Loucy (cell line): ENCODE data around the gene L3MBTL4.

Experiments
- H2AFZ ChIP-seq: fragments of 200-600 bp; sonication (generic); 2 replicates; pipeline ENCODE4 v1.6.0; 2016; ENCODE audit warnings: antibody characterized with exemption, mild to moderate bottlenecking, low read length, moderate library complexity
- H3F3A ChIP-seq: fragments of 200-600 bp; 2 replicates; pipeline ENCODE4 v1.6.0; 2016; ENCODE audit warnings: antibody characterized with exemption, low read depth, mild to moderate bottlenecking
- H3K27me3 ChIP-seq: fragments of 200-600 bp; sonication (generic); 2 replicates; pipeline ENCODE4 v1.6.1; 2014; ENCODE audit warnings: low read length, mild to moderate bottlenecking; ENCODE audit not compliant: insufficient read depth, poor library complexity, severe bottlenecking
- H3K36me3 ChIP-seq: fragments of 200-600 bp; sonication (generic); 2 replicates; pipeline ENCODE4 v1.6.1; 2016; ENCODE audit warnings: low read length; ENCODE audit not compliant: insufficient read depth
- H3K4me1 ChIP-seq: fragments of 200-600 bp; sonication (generic); 2 replicates; pipeline ENCODE4 v1.5.1; 2014; ENCODE audit warnings: low read length, mild to moderate bottlenecking; ENCODE audit not compliant: insufficient read depth, poor library complexity, severe bottlenecking
- H3K4me2 ChIP-seq: fragments of 200-600 bp; sonication (generic); 2 replicates; pipeline ENCODE4 v1.6.0; 2014; ENCODE audit warnings: antibody characterized with exemption, low read length, low read depth, mild to moderate bottlenecking; ENCODE audit not compliant: poor library complexity, severe bottlenecking
- H3K4me3 ChIP-seq: fragments of 200-600 bp; sonication (generic); 2 replicates; pipeline ENCODE4 v1.5.1; 2014; ENCODE audit warnings: low read length, mild to moderate bottlenecking, mixed read lengths; ENCODE audit not compliant: poor library complexity, severe bottlenecking
- H3K79me2 ChIP-seq: fragments of 200-600 bp; sonication (generic); 2 replicates; pipeline ENCODE4 v1.6.1; 2014; ENCODE audit warnings: low read length; ENCODE audit not compliant: insufficient read depth
- H3K9ac ChIP-seq: fragments of 200-600 bp; sonication (generic); 2 replicates; pipeline ENCODE4 v1.6.0; 2014; ENCODE audit warnings: mild to moderate bottlenecking, low read depth, low read length, moderate library complexity; ENCODE audit not compliant: poor library complexity, severe bottlenecking
- H3K9me2 ChIP-seq: fragments of 200-600 bp; sonication (generic); replicated peaks from 2 replicates; pipeline ENCODE4 v1.6.1; 2016; ENCODE audit warnings: low read depth, low read length, mixed read lengths
- H3K9me3 ChIP-seq: fragments of 200-600 bp; sonication (generic); 2 replicates; pipeline ENCODE4 v1.6.1; 2014; ENCODE audit warnings: mild to moderate bottlenecking, antibody characterized with exemption, low read length, low read depth; ENCODE audit not compliant: insufficient read depth
- H4K20me1 ChIP-seq: fragments of 200-600 bp; sonication (generic); 2 replicates; pipeline ENCODE4 v1.6.0; 2014; ENCODE audit warnings: antibody characterized with exemption, low read length, mild to moderate bottlenecking; ENCODE audit not compliant: insufficient read depth, poor library complexity, severe bottlenecking
- CTCF ChIP-seq: fragments of 200-600 bp; sonication (generic); conservative IDR thresholded peaks from 2 replicates; pipeline ENCODE4 v1.5.1; 2014; ENCODE audit warnings: mild to moderate bottlenecking, antibody characterized with exemption, low read length
- EZH2phosphoT487 ChIP-seq: fragments of 200-600 bp; IDR thresholded peaks from 2 replicates; pipeline ENCODE4 v1.6.1; 2018; ENCODE audit warnings: antibody characterized with exemption, mild to moderate bottlenecking, moderate library complexity, borderline replicate concordance

Gene L3MBTL4

GRCh38 chr18:6010921-6011320 lies 403.8 kb downstream of the L3MBTL4 start:
- H3K4me2 ChIP-seq: no peak overlapping the region
- H2AFZ ChIP-seq: no peak overlapping the region
- no peaks in the 10 kb centered on the region for H3K9me2 ChIP-seq
- no peaks in the 10 kb centered on the region for H3K4me1 ChIP-seq
- H3K36me3 ChIP-seq: no peaks in the 10 kb centered on the region
- no peaks in the 10 kb centered on the region for H3K79me2 ChIP-seq
- H3K9ac ChIP-seq: no peak overlapping the region
- H3F3A ChIP-seq: no peaks in the 10 kb centered on the region
- H3K9me3 ChIP-seq: no peaks in the 10 kb centered on the region
- TF ChIP-seq EZH2phosphoT487 (no peak), CTCF (no peak)
- H3K4me3 ChIP-seq: no peak overlapping the region
- no peaks in the 10 kb centered on the region for H4K20me1 ChIP-seq
- H3K27me3 ChIP-seq: no peaks in the 10 kb centered on the region

GRCh38 chr18:6010284-6010683 lies 404.4 kb downstream of the L3MBTL4 start:
- Histone ChIP-seq H3K36me3 (no peaks in the 10 kb centered on the region), H3K9me2 (no peaks in the 10 kb centered on the region), H3K9ac (no peak overlapping the region), H3F3A (no peaks in the 10 kb centered on the region), H3K9me3 (no peaks in the 10 kb centered on the region), H3K4me3 (no peak overlapping the region), H3K4me2 (no peak overlapping the region), H3K4me1 (no peaks in the 10 kb centered on the region), H4K20me1 (no peaks in the 10 kb centered on the region), H3K27me3 (no peaks in the 10 kb centered on the region), H3K79me2 (no peaks in the 10 kb centered on the region), H2AFZ (no peak overlapping the region)
- TF ChIP-seq EZH2phosphoT487: no peak
- no peak for TF ChIP-seq CTCF

- no peak overlapping the region for H2AFZ ChIP-seq
- H4K20me1 ChIP-seq: no peaks in the 10 kb centered on the region
Measured at GRCh38 chr18:6009756-6010155, 405.0 kb downstream of the L3MBTL4 start.

More at GRCh38 chr18:6009756-6010155, 405.0 kb downstream of the L3MBTL4 start:
- Histone ChIP-seq H3K4me3 (no peak overlapping the region), H3K27me3 (no peaks in the 10 kb centered on the region), H3K36me3 (no peaks in the 10 kb centered on the region), H3K9me3 (no peaks in the 10 kb centered on the region), H3K4me1 (no peaks in the 10 kb centered on the region), H3K9ac (no peak overlapping the region), H3K79me2 (no peaks in the 10 kb centered on the region), H3F3A (no peaks in the 10 kb centered on the region), H3K9me2 (no peaks in the 10 kb centered on the region), H3K4me2 (no peak overlapping the region)
- TF ChIP-seq EZH2phosphoT487 (no peak), CTCF (no peak)
